Right lobe of liver (tissue), 6 donors: ENCODE data around the gene AVPR1A. TPM values are rescaled to one million over a fixed set of nuclear protein-coding genes. Genes with fewer than 3 reads are reported as not detected.

ENCODE experiments used
- ATAC-seq, 4 donors: fragments of 200-7000 bp; cut with Tn5 transposase; one replicate each; pipeline ENCODE4 v1.9.1; 2020; ENCODE audit warnings: mild to moderate bottlenecking in 4 of 4, moderate library complexity in 4 of 4
- DNase-seq, 3 donors: peaks; one replicate each; pipeline ENCODE4 v3.0.0-alpha.2; 2020
- H3K27ac ChIP-seq, 3 donors: fragments of 200-600 bp; one replicate each; pipeline ENCODE4 v1.8.0; 2022
- H3K27me3 ChIP-seq, 2 donors: fragments of 200-600 bp; one replicate each; pipeline ENCODE4 v1.8.0; 2022
- H3K36me3 ChIP-seq, 4 donors: fragments of 200-600 bp; sonication (generic) in 1 of 4; one replicate each; pipeline versions ENCODE4 v1.5.1 to v1.8.0; 2017 to 2022; ENCODE audit warnings: control low read depth in 1 of 4
- H3K4me1 ChIP-seq, 4 donors: fragments of 200-600 bp; sonication (generic) in 1 of 4; one replicate each; pipeline versions ENCODE4 v1.5.1 to v1.8.0; 2017 to 2022; ENCODE audit warnings: control low read depth in 1 of 4
- H3K4me3 ChIP-seq, 3 donors: fragments of 200-600 bp; one replicate each; pipeline ENCODE4 v1.8.0; 2022
- H3K9me3 ChIP-seq, 4 donors: fragments of 200-600 bp; sonication (generic) in 1 of 4; one replicate each; pipeline versions ENCODE4 v1.5.1 to v1.8.0; 2017 to 2022; ENCODE audit warnings: control low read depth in 1 of 4
- POLR2A ChIP-seq: fragments of 450-650 bp; IDR thresholded peaks from one replicate; pipeline ENCODE4 v1.6.1; 2017; ENCODE audit warnings: antibody characterized with exemption, mild to moderate bottlenecking
- WGBS: methylation state at CpG from one replicate; pipeline ENCODE4 v1.1.6; 2018; ENCODE audit warnings: low coverage, low lambda C conversion rate; ENCODE audit not compliant: insufficient coverage; ENCODE audit errors: missing lambda C conversion rate; 5-methylcytosine and 5-hydroxymethylcytosine counted together
- intact Hi-C, 2 donors: fragments of 100-400 bp; cut with DNase I; formaldehyde crosslinking; loops; one replicate each; pipeline versions ENCODE4 v1.11.2 to v1.14.1; 2022
- total RNA-seq, 6 experiments: library from RNA; depleted of rRNA in 2 of 6; stranded (reverse); fragments of >200 nt in 2 of 6; fragmentation: NEBNext Ultra II Directional in 3 of 6; extraction: Animal tissue kit (Norgen Biotek cat#: 25700) in 3 of 6; gene quantifications; one replicate each; pipeline versions ENCODE4 v1.1.0 to v1.2.4, GENCODE V29; 2016 to 2023
- TF ChIP-seq, protein P1 (sequence below), 4 donors: fragments of 200-600 bp in 3 of 4; fragments of 450-650 bp in 1 of 4; IDR thresholded peaks; one replicate each; pipeline versions ENCODE4 v1.5.1 to v1.8.0; 2016 to 2022; ENCODE audit warnings: antibody characterized with exemption in 4 of 4, mild to moderate bottlenecking in 2 of 4
- donor health status: DM: no; HTN: yes; CAD: no.
- donor health status: DM: no; HTN: no; CAD: no.
- donor health status: DM: no; HTN: no; CAD: no.
- donor health status: DM: no; HTN: yes; CAD: no.
- donor health status: DM: no; HTN: yes; CAD: no.

The AVPR1A gene
- total RNA-seq, 6 experiments from 2014 or later: 11.2 to 87.1 (median 30.9) TPM

DNA sequence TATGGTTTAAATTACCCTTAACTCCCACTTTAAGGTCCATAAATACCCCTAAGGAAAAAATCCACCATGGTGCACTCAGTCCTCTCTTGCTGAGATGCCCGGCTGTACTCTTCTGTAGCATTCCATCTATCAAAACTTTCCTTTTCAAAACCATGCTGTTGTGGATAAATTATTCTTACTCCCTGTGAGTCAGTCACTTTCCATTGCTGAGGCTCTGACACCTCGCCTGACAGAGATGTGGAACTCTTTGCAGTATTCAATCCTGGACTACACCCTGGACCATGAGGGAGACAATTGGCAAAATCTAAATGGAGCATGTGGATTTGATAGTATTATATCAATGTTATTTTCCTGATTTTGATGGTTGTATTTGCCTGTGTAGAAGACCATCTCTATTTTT, 49.1 kb downstream of the AVPR1A start:
- Histone ChIP-seq H3K4me1 (no peaks in the 10 kb centered on the region), H3K36me3 (no peaks in the 10 kb centered on the region), H3K27ac (no peak overlapping the region), H3K4me3 (no peak overlapping the region), H3K9me3 (no peaks in the 10 kb centered on the region), H3K27me3 (no peaks in the 10 kb centered on the region)
- no peak for TF ChIP-seq POLR2A
- TF ChIP-seq, protein P1, sequence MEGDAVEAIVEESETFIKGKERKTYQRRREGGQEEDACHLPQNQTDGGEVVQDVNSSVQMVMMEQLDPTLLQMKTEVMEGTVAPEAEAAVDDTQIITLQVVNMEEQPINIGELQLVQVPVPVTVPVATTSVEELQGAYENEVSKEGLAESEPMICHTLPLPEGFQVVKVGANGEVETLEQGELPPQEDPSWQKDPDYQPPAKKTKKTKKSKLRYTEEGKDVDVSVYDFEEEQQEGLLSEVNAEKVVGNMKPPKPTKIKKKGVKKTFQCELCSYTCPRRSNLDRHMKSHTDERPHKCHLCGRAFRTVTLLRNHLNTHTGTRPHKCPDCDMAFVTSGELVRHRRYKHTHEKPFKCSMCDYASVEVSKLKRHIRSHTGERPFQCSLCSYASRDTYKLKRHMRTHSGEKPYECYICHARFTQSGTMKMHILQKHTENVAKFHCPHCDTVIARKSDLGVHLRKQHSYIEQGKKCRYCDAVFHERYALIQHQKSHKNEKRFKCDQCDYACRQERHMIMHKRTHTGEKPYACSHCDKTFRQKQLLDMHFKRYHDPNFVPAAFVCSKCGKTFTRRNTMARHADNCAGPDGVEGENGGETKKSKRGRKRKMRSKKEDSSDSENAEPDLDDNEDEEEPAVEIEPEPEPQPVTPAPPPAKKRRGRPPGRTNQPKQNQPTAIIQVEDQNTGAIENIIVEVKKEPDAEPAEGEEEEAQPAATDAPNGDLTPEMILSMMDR (IDR thresholded peaks at IDR 0.05): no peak
- WGBS: 72% methylated on average over 2 of the region's 2 CpGs
- no peak for DNase-seq
- intact Hi-C loops: no loop called here
- no peak for ATAC-seq

DNA sequence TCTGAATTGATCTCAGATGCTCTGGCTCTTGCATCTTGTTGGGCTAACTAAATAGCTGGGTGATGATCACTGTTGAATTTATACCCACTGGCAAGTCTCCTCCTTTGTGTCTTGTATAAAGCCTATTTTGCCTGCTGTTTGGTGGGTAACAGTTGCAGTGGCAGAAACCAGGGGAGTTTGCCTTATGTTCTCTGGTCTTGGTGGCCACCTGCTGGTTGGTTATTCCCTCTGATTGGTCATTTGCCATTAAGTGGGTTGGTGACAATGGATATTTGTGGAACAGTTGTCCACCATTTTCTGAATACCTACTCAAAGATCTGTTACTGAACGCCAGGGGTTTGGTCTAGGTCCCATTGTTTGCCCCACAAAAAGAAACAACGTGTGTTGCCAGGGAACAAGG, 52.1 kb downstream of the AVPR1A start:
- Histone ChIP-seq H3K4me1 (peaks cover 0 to 8% (median 3%) of the 10 kb centered on the region in 4 donors), H3K4me3 (no peak overlapping the region), H3K36me3 (no peaks in the 10 kb centered on the region), H3K9me3 (no peaks in the 10 kb centered on the region), H3K27me3 (no peaks in the 10 kb centered on the region), H3K27ac (no peak overlapping the region)
- 77% methylated on average over 2 of the region's 2 CpGs for WGBS
- TF ChIP-seq, protein P1 (IDR thresholded peaks at IDR 0.05): peak in 3 of 4 donors; percentile 31 to 49 (median 41)
- TF ChIP-seq POLR2A: no peak
- no peak for DNase-seq
- ATAC-seq: peak; percentile 39 to 48 (median 43)
- intact Hi-C loops: no loop called here

DNA sequence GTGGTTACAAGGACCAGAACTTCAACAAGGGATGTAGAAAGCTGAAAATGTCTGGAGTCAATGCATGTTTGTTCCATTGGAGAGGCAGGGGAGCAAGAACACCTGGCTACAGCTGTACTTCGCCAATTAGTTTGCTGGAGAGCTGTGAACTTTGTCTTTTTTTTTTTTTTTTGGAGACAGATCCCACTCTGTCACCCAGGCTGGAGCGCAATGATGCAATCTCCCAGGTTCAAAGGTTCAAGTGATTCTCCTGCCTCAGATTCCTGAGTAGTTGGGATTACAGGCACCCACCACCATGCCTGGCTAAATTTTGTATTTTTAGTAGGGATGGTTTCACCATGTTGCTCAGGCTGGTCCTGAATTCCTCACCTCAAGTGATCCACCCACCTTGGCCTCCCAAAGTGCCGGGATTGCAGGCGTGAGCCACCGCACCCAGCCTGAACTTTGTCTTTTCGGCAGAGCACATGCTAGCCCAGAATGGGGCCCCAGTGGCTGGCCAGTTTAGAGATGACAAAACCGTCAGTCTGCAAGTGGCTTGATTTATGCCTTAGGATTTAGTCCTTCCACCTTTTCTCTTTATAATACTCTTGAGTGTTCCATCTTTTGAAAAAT, 55.5 kb downstream of the AVPR1A start:
- Histone ChIP-seq H3K27ac (peak overlapping the region in 1 of 3 donors; percentile 64), H3K36me3 (no peaks in the 10 kb centered on the region), H3K4me3 (no peak overlapping the region), H3K4me1 (peaks cover 0 to 8% (median 3%) of the 10 kb centered on the region in 4 donors), H3K27me3 (no peaks in the 10 kb centered on the region), H3K9me3 (no peaks in the 10 kb centered on the region)
- ATAC-seq (peak; percentile 88 to 94 (median 92)), DNase-seq (peak; percentile 23 to 61 (median 52))
- TF ChIP-seq, protein P1 (IDR thresholded peaks at IDR 0.05): no peak
- no peak for TF ChIP-seq POLR2A
- intact Hi-C loops: no loop called here
- WGBS: 33% methylated on average over 3 of the region's 7 CpGs

DNA sequence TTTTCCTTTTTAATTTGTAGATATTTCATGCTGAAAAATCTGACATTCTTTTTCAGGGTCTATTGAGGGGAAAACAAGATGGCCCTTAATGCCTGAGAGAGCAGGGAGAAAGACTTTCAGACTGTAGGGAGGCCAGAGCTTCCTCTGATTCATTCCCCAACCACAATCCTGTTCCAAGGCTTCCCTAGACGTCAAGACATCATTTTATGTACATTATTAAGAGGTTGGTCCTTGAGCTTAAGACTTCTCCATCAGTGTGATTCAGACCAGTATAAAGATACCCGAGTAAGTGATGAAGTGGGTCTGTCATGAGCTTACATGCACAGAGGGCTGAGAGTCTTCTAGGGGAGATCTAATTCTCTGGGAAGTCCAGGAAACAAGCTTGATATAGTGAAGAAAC, 57.3 kb downstream of the AVPR1A start:
- intact Hi-C loops: no loop called here
- no peak for DNase-seq
- H3K9me3 ChIP-seq: no peaks in the 10 kb centered on the region

More for the DNA sequence above, 57.3 kb downstream of the AVPR1A start:
- Histone ChIP-seq H3K4me3 (no peak overlapping the region), H3K27me3 (no peaks in the 10 kb centered on the region), H3K4me1 (peaks cover 0 to 8% (median 3%) of the 10 kb centered on the region in 4 donors), H3K36me3 (no peaks in the 10 kb centered on the region), H3K27ac (no peak overlapping the region)
- TF ChIP-seq POLR2A: no peak
- TF ChIP-seq, protein P1 (IDR thresholded peaks at IDR 0.05): no peak
- ATAC-seq: no peak
- 73% methylated on average over 2 of the region's 2 CpGs for WGBS
